GM12801 (cell line): ENCODE data around the gene TRABD.

Experiments
- CTCF ChIP-seq: IDR thresholded peaks from one replicate; pipeline ENCODE4 v1.5.1; 2011; ENCODE audit warnings: control low read depth; ENCODE audit not compliant: insufficient read length; ENCODE audit errors: extremely low read depth

TRABD gene

GRCh38 chr22:50221410-50222300 is 35.9 kb downstream of the TRABD start:
- TF ChIP-seq CTCF, result no peak

GRCh38 chr22:50222508-50222907 is 36.8 kb downstream of the TRABD start:
- TF ChIP-seq CTCF, result no peak

- TF ChIP-seq CTCF, result no peak
These were observed 38.4 kb downstream of the TRABD start for GRCh38 chr22:50224071-50224470.

GRCh38 chr22:50225200-50225969 is 39.7 kb downstream of the TRABD start:
- no peak for TF ChIP-seq CTCF

- no peak for TF ChIP-seq CTCF
These were observed 40.6 kb downstream of the TRABD start for GRCh38 chr22:50226063-50226874.

- TF ChIP-seq CTCF, result no peak
These were observed 41.1 kb downstream of the TRABD start for GRCh38 chr22:50226875-50227165.

- TF ChIP-seq CTCF, result no peak
These were observed 42.0 kb downstream of the TRABD start for GRCh38 chr22:50227579-50228215.
